Left cardiac atrium (tissue), 2 donors: ENCODE measurements around the gene TRIM17. TPM values are rescaled to one million over a fixed set of nuclear protein-coding genes. Genes with fewer than 3 reads are reported as not detected.

Experiments
- microRNA-seq, 2 donors: library from miRNA; unstranded; fragments of <30 nt; microRNA quantifications; one replicate each; pipeline ENCODE4 v1.2.0, GENCODE V29; 2020
- total RNA-seq, 2 donors: library from RNA; stranded (reverse); fragmentation: NEBNext Ultra II Directional; extraction: Animal tissue kit (Norgen Biotek cat#: 25700); gene quantifications; one replicate each; pipeline ENCODE4 v1.2.1, GENCODE V29; 2021
- donor health status: DM: no; HTN: yes; CAD: no; lungs with severe emphysema.
- donor health status: DM: yes; HTN: yes; CAD: no.

The TRIM17 gene
- total RNA-seq, 2 donors from 2014 or later: 0.42 to 0.88 TPM

Small RNA genes within 50 kb of the gene (microRNA-seq; reads per million reads assigned to microRNA genes)
- gene MIR4666A (0 reads per million in 2 donors), gene MIR6742 (0 reads per million in 2 donors)

Other genes with a start within 250 kb of the TRIM17 start
- 100 to 1,000 TPM; 194 to 201 TPM for gene OBSCN, start 208.8 kb downstream of the TRIM17 start, total RNA-seq
- gene TRIM11, start 10.0 kb downstream of the TRIM17 start, total RNA-seq: 1 to 10 TPM; 9.0 to 9.5 TPM
- gene RNF187, start 70.5 kb upstream of the TRIM17 start, total RNA-seq: 10 to 100 TPM; 78.4 to 88.2 TPM